GM15510 (cell line): Measurements from ENCODE around the gene RNU11.

Experiments
- POLR2A ChIP-seq: IDR thresholded peaks from 3 replicates; pipeline ENCODE4 v1.6.1; 2011; ENCODE audit warnings: borderline replicate concordance; ENCODE audit not compliant: insufficient read length; ENCODE audit errors: extremely low read depth

Gene RNU11

GRCh38 chr1:28648008-28648473 is 359 bp upstream of the RNU11 start:
- no peak for TF ChIP-seq POLR2A

GRCh38 chr1:28656335-28656734 is 7.9 kb downstream of the RNU11 start:
- TF ChIP-seq POLR2A = no peak

GRCh38 chr1:28663871-28664470 is 15.6 kb downstream of the RNU11 start:
- no peak for TF ChIP-seq POLR2A

- no peak for TF ChIP-seq POLR2A
Measured at GRCh38 chr1:28666806-28667205, 18.4 kb downstream of the RNU11 start.

GRCh38 chr1:28668191-28668955 is 20.0 kb downstream of the RNU11 start, which contains the start of gene GMEB1:
Gene GMEB1, plus strand, starts transcription at chr1:28668784. Its CDS starts 14,829 bp downstream, at chr1:28683613.
- TF ChIP-seq POLR2A = no peak

- TF ChIP-seq POLR2A = peak; percentile 54
Measured at GRCh38 chr1:28668956-28669723, 20.7 kb downstream of the RNU11 start.

- no peak for TF ChIP-seq POLR2A
Measured at GRCh38 chr1:28671254-28671780, 22.9 kb downstream of the RNU11 start.

GRCh38 chr1:28675924-28676257 is 27.5 kb downstream of the RNU11 start:
- TF ChIP-seq POLR2A = no peak

GRCh38 chr1:28680151-28680550 is 31.8 kb downstream of the RNU11 start:
- TF ChIP-seq POLR2A = no peak

GRCh38 chr1:28682840-28683239 is 34.4 kb downstream of the RNU11 start:
- no peak for TF ChIP-seq POLR2A

- TF ChIP-seq POLR2A = no peak
Measured at GRCh38 chr1:28684937-28685336, 36.5 kb downstream of the RNU11 start.
